HepG2 (cell line): ENCODE results near the gene ALMS1.

Experiments
- CTCF ChIP-seq: sonication (generic); formaldehyde crosslinking; IDR thresholded peaks from 2 replicates; pipeline ENCODE4 v1.5.0; 2020; ENCODE audit warnings: mild to moderate bottlenecking, missing genetic modification reagents, moderate library complexity
- FOSL1 ChIP-seq: sonication (generic); formaldehyde crosslinking; IDR thresholded peaks from 2 replicates; pipeline ENCODE4 v1.9.0; 2021; ENCODE audit warnings: missing genetic modification reagents, borderline replicate concordance
- FOXM1 ChIP-seq: sonication (generic); formaldehyde crosslinking; IDR thresholded peaks from 2 replicates; pipeline ENCODE4 v1.5.0; 2020; ENCODE audit warnings: missing genetic modification reagents
- SIN3A ChIP-seq: IDR thresholded peaks from 2 replicates; pipeline ENCODE4 v1.6.1; 2011; ENCODE audit warnings: low read depth, mild to moderate bottlenecking, control low read depth, low read length, borderline replicate concordance
- THAP8 ChIP-seq: sonication (generic); formaldehyde crosslinking; IDR thresholded peaks from 2 replicates; pipeline ENCODE4 v1.5.1; 2020; ENCODE audit warnings: missing genetic modification reagents, mild to moderate bottlenecking, borderline replicate concordance
- ZNF546 ChIP-seq: sonication (generic); formaldehyde crosslinking; conservative IDR thresholded peaks from 2 replicates; pipeline ENCODE4 v1.8.1; 2023; ENCODE audit warnings: mild to moderate bottlenecking, missing genetic modification reagents

- no peak for TF ChIP-seq FOSL1 (CRISPR knock-in tag)
- TF ChIP-seq THAP8 (CRISPR knock-in tag): no peak
- TF ChIP-seq SIN3A: no peak
- no peak for TF ChIP-seq CTCF (CRISPR knock-in tag)
- no peak for TF ChIP-seq FOXM1 (CRISPR knock-in tag)
- no peak for TF ChIP-seq ZNF546 (CRISPR knock-in tag)
These were observed 254.9 kb downstream of the ALMS1 start for GRCh38 chr2:73640511-73640911.
